ENCODE results near the gene NFATC2.

- no peak for TF ChIP-seq POLR2AphosphoS5 (IDR thresholded peaks at IDR 0.05)
- TF ChIP-seq, protein P1, sequence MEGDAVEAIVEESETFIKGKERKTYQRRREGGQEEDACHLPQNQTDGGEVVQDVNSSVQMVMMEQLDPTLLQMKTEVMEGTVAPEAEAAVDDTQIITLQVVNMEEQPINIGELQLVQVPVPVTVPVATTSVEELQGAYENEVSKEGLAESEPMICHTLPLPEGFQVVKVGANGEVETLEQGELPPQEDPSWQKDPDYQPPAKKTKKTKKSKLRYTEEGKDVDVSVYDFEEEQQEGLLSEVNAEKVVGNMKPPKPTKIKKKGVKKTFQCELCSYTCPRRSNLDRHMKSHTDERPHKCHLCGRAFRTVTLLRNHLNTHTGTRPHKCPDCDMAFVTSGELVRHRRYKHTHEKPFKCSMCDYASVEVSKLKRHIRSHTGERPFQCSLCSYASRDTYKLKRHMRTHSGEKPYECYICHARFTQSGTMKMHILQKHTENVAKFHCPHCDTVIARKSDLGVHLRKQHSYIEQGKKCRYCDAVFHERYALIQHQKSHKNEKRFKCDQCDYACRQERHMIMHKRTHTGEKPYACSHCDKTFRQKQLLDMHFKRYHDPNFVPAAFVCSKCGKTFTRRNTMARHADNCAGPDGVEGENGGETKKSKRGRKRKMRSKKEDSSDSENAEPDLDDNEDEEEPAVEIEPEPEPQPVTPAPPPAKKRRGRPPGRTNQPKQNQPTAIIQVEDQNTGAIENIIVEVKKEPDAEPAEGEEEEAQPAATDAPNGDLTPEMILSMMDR (IDR thresholded peaks at IDR 0.05) = no peak
- no peak for TF ChIP-seq EP300 (IDR thresholded peaks at IDR 0.05)
These were observed 9.0 kb downstream of the NFATC2 start for GRCh38 chr20:51533291-51534172.
